Measurements from ENCODE around the gene CFAP74.

- TF ChIP-seq CTCF (IDR thresholded peaks at IDR 0.05) (no peak), POLR2A (IDR thresholded peaks at IDR 0.05) (no peak), EP300 (IDR thresholded peaks at IDR 0.05) (no peak)
These were observed 114.4 kb downstream of the CFAP74 start for GRCh38 chr1:1889090-1889750.
